NCI-H1930 (cell line): Measurements from ENCODE around the gene TRPC6.
"Not testable (repeated sequence)": the region's sequence is repeated elsewhere in the genome, so short reads cannot be mapped to it uniquely, and the experiment has no call there.

ENCODE experiments used
- DNase-seq, 2 experiments: peaks; one replicate each; lab custom pipeline; 2025; lab: John Stamatoyannopoulos, UW

TRPC6 gene

GRCh38 chr11:101448881-101449442 is 134.8 kb downstream of the TRPC6 start:
- DNase-seq, result no peak

- DNase-seq, result no peak
Measured at GRCh38 chr11:101446726-101447125, 137.1 kb downstream of the TRPC6 start.

- no peak for DNase-seq
Measured at GRCh38 chr11:101446238-101446637, 137.6 kb downstream of the TRPC6 start.

GRCh38 chr11:101445761-101446160 is 138.0 kb downstream of the TRPC6 start:
- DNase-seq, result no peak

- DNase-seq, result no peak
Measured at GRCh38 chr11:101444851-101445250, 139.0 kb downstream of the TRPC6 start.

- no peak for DNase-seq
Measured at GRCh38 chr11:101444164-101444563, 139.6 kb downstream of the TRPC6 start.

- no peak for DNase-seq
Measured at GRCh38 chr11:101442936-101443521, 140.8 kb downstream of the TRPC6 start.

- no peak for DNase-seq
Measured at GRCh38 chr11:101442171-101442570, 141.6 kb downstream of the TRPC6 start.

GRCh38 chr11:101441747-101442146 is 142.1 kb downstream of the TRPC6 start:
- DNase-seq, result no peak

GRCh38 chr11:101439488-101439887 is 144.3 kb downstream of the TRPC6 start:
- no peak for DNase-seq

- DNase-seq, result not testable (repeated sequence)
Measured at GRCh38 chr11:101438708-101439107, 145.1 kb downstream of the TRPC6 start.

- no peak for DNase-seq
Measured at GRCh38 chr11:101438126-101438525, 145.7 kb downstream of the TRPC6 start.

- DNase-seq, result peak; percentile 12 to 34
Measured at GRCh38 chr11:101436511-101437142, 147.2 kb downstream of the TRPC6 start.

- no peak for DNase-seq
Measured at GRCh38 chr11:101435408-101435973, 148.3 kb downstream of the TRPC6 start.

- DNase-seq, result no peak
Measured at GRCh38 chr11:101434026-101434643, 149.7 kb downstream of the TRPC6 start.

- DNase-seq, result no peak
Measured at GRCh38 chr11:101433151-101433550, 150.7 kb downstream of the TRPC6 start.

- DNase-seq, result no peak
Measured at GRCh38 chr11:101429703-101430540, 153.9 kb downstream of the TRPC6 start.

- no peak for DNase-seq
Measured at GRCh38 chr11:101428918-101429317, 154.9 kb downstream of the TRPC6 start.

GRCh38 chr11:101407324-101407723 is 176.5 kb downstream of the TRPC6 start:
- no peak for DNase-seq
